Measurements from ENCODE around the gene SUGCT.
A peak's percentile ranks its signal among the peaks of the same experiment; 100 is the strongest.
"Not testable (repeated sequence)": the region's sequence is repeated elsewhere in the genome, so short reads cannot be mapped to it uniquely, and the experiment has no call there.

SUGCT gene

DNA sequence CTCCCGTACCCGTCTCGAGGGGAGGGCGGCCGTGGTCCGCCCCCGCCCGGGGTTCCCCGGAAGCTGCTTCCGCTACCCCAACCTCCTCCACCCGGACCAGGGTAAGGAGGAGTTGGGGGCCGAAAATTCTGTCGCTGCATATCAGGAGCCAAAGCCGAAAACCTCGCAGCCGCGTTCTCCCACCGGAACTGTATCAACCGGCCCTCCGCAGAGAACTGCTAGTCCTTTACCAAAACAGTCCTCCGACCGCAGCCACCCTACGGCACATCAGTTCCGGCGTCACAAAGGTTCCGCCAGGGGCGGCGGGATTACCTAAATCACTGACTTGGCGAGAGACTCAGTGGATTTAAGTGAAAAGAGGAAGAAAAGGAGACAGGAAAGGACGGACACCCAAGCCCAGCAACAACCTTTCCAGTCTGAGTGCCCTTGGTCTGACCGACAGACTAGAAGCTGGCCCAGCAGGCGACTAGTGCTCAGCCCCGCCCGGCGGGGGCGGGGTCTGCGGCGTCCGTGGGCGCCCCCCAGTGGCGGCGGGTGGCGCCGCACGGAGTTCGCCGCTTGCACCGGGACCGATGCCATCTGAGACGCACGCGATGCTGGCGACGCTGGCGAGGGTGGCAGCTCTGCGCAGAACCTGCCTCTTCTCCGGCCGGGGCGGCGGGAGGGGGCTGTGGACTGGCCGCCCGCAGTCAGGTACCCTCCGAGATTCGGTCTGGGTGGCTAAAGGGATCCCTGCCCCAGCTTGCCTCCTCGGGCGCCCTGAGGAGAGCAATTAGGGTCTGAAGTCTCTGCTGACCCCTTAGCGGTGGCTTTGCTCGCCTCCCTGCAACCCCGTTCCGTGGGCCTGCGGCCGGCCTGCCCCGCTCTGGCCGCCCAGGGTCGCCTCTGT is at the start of gene SUGCT, which contains the start of gene MPLKIP:
Gene SUGCT (plus strand): TSS at position 578 of the 889 bp plus-strand sequence.
Gene MPLKIP (minus strand): TSS at position 195 of the 889 bp plus-strand sequence. CDS start 55 bp downstream, at position 140.
- DNase-seq: peak; percentile 88

DNA sequence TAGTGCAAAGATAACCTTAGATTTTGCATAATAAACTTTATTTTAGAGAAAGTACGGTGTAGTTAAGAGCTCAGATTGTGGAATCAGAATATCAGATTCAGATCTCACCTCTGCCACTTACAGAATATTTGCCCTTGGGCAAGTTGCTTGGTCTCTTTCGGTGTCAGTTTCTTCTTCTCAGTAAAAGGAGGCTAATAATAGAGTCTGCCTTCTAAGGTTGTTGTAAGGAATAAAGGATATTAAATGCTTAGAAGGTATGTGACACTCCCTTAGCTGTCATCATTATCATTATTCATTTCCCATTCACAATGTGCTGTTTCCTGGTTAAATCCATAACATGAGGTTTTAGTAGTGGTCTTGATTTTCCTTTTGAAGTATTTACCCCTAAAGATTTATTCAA is 42.6 kb upstream of the SUGCT start:
- no peak for DNase-seq

DNA sequence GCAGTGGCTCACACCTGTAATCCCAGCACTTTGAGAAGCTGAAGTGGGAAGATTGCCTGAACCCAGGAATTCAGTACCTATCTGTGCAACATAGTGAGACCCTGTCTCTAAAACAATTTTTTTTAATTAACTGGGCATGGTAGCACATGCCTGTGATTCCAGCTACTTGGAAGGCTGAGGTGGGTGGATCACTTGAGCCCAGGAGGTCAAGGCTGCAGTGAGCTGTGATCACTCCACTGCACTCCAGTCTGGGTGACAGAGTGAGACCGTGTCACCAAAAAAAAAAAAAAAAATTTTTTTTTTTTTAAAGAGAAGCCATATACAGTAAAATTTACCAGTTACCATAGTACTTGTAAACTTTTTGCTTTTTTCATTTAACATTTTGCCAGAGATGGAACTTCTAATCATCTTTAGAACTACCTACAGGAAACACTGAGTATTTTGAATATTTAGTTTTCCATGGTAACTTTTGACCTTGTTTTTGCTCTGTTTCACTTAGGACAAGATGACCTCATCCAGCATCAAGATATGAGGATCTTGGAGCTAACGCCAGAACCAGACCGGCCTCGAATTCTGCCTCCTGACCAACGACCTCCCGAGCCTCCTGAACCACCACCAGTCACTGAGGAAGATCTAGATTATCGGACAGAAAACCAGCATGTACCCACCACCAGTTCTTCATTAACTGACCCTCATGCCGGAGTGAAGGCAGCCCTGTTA is 41.0 kb upstream of the SUGCT start:
- no peak for DNase-seq

DNA sequence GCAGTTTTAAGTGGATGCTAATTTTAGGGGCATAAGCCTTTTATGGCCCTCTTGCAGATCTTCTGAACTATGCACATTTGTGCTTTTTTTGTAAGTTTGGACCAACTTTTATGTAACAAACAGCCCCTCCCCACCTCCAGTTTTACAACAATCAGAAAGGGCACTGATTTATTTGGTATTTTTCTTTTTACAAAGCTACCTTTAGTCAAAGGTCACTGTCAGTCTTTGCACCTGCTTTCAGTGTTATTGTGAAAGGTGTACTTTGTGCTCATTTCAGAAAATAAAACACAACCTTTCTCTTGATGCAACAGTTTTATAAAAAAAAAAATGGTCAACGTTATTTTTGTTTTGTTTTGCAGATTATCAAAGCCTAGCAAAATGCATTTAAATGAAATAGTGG is 39.6 kb upstream of the SUGCT start:
- DNase-seq: no peak

DNA sequence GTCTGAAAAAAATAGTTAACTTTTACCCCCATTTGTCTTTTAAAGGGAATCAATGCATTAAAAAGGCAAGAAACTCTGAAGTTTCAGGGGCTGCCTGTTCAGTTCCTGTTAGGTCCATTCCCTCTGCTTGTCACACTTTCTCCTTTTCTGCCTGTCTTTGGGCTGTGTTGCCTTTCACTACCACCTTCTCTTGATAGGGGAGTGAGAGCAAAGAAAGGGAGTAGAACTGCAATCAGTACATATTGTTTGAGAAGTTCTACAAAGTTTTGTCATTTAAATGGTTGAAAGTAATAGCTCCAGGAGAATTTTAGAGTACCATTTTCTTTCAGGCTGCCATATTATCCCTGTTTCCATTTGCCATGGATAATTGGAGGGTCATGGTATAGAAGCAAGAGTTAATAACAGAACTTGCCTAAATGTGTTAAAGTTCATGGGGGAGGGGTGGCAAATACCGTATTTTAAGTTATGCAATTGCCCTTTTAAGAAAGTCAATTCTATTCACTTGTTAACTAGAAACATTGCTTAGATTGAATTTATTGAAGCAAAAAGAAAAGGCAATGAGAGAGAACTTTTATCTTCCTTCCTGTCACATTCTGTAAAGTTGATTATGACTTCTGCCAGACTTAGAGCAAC is 39.0 kb upstream of the SUGCT start:
- DNase-seq: no peak

DNA sequence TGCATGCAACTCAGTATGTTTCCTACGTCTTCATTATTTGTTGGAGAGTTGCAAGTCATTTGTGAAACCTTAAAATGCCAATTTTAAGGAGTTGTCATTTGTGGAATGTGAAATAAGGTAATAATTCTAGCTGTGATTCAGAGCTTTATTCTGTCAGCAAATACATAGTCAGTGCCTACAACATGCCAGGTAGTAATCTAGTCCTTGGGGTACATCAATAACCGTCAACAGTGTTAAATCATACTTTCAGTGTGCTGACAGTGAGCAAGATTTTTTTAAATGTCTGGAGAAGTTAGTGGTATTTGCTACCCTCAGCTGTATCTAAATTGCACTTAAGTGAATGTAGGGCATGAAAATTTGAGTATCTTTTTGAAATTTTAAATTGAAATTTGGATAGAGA is 37.1 kb upstream of the SUGCT start:
- DNase-seq: no peak

DNA sequence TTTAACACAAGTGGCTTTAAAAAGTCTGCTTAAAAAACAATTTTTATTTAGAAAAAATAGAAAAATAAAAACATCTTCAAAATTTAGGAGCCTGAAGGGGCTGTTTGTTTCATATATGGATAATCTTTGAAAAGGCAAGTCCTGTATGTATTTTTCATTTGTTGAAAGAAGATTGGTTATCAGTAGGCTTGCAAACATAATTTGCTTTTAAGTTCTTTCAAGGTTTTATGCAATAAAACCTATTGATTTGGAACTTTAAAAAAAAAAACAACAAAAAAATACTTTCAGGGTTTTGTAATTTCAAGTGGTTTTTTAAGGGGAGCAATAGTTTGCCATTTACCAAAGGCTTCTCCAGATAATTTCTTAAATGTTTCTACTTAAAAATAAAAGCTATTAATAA is 36.0 kb upstream of the SUGCT start:
- no peak for DNase-seq

DNA sequence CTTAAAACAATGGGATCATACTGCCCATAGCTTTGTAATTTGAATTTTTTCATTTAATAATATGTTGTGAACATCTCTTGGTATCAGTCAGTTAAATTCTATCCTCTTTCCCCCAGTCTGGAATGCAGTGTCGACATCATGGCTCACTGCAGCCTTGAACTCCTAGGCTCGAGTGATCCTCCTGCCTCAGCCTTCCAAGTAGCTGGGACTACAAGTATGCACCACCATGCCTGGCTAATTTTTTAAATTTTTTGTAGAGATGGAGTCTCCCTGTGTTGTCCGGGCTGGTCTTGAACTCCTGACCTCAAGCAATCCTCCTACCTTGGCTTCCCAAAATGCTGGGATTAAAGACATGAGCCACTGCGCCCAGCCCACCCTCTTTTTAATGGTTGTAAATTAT is 35.0 kb upstream of the SUGCT start:
- DNase-seq: no peak

DNA sequence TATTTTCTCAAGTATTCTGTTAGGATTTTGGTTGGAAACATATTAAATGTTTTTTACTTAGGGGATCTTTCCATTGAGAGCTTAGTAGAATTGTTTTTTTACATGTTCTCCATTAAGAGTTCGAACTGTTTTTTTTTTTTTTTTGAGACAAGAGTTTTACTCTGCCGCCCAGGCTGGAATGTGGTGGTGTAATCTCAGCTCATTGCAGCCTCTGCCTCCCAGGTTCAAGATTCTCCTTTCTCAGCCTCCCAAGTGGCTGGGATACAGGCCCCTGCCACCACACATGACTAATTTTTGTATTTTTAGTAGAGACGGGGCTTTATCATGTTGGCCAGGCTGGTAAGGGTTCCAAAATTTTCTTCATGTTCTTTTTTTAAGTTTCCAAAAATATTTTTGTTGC is 33.6 kb upstream of the SUGCT start:
- no peak for DNase-seq

DNA sequence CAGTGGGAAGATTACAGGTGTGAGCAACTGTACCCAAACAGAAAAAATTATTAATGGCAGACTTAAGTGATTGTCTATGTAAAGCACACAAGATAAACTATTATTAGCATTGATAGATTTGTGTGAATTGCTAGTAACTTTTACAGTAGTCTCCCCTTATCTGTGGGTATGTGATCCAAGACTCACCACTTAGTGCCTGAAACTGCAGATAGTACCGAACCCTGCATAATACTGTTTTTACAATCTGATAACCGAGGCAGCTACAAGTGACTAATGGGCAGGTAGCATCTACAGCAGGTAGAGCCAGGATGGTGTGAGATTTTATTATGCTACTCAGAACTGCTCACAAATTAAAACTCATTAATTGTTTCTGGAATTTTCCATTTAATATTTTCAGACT is 31.9 kb upstream of the SUGCT start:
- DNase-seq: no peak

DNA sequence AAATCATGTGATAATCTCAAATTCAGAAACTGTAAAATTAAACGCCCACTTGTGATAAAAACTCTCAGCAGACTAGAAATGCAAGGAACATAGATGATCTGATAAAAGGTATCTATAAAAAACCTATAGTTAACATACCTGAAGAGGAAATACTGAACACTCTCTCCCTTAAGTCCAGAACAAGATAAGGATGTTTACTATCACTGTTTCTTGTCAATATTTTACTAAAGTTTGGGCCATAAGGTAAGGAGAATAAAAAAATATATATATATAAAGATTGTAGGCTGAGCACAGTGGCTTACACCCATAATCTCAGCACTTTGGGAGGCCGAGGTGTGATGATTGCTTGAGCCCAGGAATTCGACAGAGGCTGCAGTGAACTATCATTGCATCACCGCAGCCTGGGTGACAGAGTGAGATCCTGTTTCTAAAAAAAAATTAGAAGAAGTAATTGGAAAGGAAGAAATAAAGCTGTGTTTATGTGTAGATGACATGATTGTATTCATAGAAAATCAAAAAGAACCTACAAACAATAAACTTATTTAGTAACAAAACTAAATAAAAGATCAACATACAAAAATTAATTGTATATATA is 28.8 kb upstream of the SUGCT start:
- DNase-seq: no peak

DNA sequence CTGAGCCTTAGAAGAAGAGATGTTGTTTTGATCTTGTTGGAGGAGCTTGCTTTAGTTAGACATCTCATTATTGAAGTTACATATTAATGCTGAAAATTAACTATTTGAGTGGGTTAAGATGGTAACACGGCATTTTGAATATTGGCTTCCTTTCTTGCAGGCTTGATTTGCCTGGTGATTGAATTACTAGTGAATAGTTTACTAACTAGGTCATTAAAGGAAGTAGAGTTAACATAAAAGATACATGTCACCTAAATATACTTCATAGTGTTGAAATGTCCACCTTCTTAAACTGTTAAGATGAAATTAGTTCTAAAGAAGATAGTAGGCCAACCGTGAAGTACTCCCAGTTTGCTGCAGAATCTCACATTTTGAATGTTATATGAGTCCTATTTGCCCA is 18.9 kb upstream of the SUGCT start:
- no peak for DNase-seq

DNA sequence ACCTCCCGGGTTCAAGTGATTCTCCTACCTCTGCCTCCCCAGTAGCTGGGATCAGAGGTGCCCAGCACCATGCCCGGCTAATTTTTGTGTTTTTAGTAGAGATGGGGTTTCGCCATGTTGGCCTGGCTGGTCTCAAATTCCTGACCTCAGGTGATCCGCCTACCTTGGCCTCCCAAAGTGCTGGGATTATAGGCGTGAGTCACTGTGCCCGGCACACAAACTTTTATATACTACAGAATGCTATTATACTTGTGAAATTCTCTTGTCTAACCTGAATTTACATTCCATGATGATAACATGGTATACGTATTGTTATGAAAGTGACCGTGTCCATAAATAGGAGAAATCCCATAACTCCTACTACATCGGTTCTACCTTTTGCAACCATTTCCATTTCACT is 17.6 kb upstream of the SUGCT start:
- not testable (repeated sequence) for DNase-seq

DNA sequence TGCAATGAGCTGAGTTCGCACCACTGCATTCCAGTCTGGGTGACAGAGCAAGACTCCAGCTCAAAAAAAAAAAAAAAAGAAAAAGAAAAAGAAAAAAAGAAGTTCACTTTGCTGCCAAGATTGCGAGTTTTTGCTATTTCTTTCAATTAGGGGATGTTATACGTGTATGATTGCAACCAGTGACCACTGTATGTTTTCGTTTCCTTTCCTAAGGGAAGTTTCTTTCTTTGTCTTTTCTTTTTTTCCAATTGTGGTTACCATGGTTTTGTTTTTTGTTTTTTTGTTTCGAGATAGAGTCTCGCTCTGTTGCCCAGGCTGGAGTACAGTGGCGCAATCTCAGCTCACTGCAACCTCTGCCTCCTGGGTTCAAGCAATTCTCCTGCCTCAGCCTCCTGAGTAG is 16.6 kb upstream of the SUGCT start:
- DNase-seq: not testable (repeated sequence)

DNA sequence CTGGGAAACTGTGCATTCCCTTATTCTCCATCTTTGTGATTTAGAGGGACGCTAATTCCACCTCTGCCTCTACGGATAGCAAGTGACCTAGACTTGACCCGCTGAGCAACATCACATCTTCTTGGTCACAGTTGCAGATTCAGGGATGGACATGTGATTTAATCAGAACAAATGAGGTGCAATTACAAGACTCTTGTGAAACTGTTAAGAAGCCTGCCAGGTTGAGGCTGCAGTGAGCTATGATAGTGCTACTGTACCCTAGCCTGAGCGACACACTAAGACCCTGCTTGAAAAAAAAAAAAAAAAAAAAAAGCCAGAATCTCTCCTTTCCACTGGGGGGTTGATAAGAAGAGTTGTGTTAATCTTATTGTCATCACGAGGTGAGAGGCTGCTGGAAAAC is 14.8 kb upstream of the SUGCT start:
- no peak for DNase-seq

DNA sequence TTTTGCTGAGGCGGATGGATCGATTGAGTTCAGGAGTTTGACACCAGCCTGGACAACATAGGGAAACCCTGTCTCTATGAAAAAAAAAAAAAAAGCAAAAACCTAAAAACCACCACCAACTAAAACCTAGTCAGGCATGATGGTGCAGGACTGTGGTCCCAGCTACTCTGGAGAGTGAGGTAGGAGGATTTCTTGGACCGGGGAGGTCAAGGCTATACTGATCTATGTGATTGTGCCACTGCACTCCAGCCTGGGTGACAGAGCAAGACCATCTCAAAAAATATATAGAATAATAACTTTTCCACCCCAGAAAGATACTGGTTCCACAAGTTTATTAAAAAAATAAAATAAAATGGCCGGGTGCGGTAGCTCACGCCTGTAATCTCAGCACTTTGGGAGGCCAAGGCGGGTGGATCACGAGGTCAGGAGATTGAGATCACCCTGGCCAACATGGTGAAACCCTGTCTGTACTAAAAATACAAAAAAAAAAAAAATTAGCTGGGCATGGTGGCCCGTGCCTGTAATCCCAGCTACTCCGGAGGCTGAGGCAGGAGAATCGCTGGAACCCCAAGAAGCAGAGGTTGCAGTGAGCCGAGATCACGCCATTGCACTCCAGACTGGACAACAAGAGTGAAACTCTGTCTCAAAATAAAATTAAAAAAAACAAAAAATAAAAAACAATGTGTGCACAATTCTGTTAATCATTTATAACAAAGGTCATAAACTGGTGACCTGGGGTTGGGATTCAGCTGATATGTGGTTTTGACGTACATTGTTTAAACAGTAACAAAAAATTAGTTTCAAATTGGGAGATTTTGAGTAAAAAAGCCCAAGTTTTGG is 12.5 kb upstream of the SUGCT start:
- not testable (repeated sequence) for DNase-seq

DNA sequence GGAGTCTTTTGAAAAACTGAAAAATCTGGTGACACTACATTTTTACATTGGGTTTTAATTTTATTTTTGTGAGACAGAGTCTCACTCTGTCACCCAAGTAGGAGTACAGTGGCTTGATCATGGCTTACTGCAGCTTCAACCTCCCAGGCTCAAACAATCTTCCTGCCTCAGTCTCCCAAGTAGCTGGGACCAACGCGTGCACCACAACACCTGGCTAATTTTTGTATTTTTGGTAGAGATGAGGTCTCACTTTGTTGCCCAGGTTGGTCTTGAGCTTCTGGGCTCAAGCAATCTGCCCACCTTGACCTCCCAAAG is 11.9 kb upstream of the SUGCT start:
- DNase-seq: no peak

DNA sequence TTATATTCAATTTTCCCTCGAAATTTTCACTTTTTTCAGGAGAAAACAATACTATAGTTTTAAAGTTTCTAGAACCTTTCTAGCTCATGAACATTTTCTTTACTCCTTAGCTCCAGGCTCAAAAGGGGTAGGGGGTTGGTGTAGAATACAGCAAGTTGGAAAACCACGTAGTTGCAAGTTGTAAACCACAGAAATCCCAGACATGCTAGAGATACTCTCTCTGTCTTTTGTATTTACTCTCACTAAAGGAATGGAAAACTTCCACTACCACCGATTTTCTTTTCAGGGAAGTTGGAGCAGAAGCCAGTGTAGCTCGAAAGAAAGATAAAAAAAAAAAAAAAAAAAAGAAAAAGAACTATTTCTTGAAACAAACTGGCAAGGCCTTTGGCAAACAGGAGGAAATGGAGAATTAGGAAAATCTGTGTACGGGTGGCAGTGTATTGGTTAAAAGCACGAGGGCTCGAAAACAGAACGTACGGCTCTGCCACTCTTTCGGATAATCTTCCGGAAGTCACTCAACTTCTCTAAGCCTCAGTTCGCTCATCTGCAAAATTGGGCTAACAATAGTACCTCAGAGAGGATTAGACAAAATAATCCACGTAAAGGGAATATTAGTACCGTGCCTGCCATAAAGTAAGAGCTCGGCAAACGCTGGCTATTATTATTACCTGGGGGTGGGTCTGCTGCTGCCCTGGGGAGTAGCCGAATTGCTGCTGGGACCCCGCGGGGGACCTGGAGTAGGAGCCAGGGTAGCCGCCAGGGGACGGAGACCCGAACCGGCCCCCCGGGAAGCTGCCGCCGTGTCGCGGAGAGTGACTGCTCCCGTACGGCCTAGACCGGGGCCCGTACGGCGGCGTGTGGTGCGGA is 1.0 kb upstream of the SUGCT start:
- DNase-seq: no peak

DNA sequence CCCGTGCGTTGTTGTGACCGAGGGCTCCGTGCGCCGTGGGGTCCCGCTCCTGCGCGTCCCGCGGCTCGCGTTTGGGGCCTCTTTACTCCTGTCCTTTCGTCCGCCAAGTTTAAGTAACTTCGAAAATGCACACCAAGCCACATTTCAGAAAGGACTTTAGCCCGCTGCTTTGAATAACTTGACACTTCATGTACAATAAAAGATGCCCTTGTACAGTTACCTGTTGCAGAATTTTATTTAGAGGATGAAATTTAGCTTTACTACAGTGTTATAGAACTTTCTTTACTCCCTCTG is 459 bp downstream of the SUGCT start:
- no peak for DNase-seq

DNA sequence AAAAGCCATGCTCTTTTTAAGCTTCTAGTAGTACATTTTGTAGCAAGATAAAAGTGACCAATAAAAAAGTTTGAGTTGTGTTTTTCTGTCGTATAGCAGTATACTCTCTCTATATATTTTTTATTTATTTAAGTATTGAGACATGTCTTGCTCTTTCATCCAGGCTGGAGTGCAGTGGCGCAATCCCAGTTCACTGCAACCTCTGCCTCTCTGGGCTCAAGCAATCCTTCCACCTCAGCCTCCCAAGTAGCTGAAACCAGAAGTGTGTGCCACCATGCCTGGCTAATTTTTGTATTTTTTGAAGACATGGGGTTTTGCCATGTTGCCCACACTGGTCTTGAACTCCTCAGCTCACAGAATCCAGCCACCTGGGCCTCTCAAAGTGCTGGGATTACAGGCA is 2.8 kb downstream of the SUGCT start:
- no peak for DNase-seq

DNA sequence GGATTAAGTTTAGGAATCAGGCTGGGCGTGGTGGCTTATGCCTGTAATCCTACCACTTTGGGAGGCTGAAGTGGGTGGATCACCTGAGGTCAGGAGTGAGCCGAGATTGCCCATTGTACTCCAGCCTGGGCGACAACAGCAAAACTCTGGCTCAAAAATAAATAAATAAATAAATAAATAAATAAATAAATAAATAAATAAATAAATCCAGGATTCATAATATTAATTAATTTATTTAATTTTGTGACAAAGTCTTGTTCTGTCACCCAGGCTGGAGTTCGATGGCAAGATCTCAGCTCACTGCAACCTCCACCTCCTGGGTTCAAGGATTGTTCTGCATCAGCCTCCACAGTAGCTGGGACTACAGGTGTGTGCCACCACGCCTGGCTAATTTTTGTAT is 4.2 kb downstream of the SUGCT start:
- no peak for DNase-seq

DNA sequence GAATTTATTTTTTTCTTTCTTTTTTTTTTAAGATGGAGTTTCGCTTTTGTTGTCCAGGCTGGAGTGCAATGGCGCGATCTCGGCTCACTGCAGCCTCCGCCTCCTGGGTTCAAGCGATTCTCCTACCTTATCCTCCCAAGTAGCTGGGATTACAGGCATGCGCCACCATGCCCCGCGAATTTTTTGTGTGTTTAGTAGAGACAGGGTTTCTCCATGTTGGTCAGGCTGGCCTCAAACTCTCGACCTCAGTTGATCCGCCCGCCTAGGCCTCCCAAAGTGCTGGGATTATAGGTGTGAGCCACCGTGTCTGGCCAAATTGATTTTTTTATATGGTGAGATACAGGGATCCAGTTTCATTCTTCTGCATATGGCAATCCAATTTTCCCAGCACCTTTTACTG is 5.1 kb downstream of the SUGCT start:
- not testable (repeated sequence) for DNase-seq

Measured in NCI-H510A treated with DMSO at 0.1 percent for 48 hours (cell line).